Brain microvascular endothelial cell (primary cell): Measurements from ENCODE around the gene MSANTD1.

Source experiments
- DNase-seq: peaks from one replicate; pipeline ENCODE4 v3.0.0-alpha.2; 2020
- H3K27ac ChIP-seq: fragments of 250-450 bp; sonication (Bioruptor Pico); 2 replicates; pipeline ENCODE4 v1.5.1; 2020; ENCODE audit warnings: mild to moderate bottlenecking, moderate library complexity
- H3K27me3 ChIP-seq: fragments of 250-450 bp; sonication (Bioruptor Pico); replicated peaks from 2 replicates; pipeline ENCODE4 v1.5.1; 2020; ENCODE audit warnings: mild to moderate bottlenecking
- H3K36me3 ChIP-seq: fragments of 250-450 bp; sonication (Bioruptor Pico); replicated peaks from 2 replicates; pipeline ENCODE4 v1.5.1; 2020; ENCODE audit warnings: mild to moderate bottlenecking
- H3K4me3 ChIP-seq: 2 replicates; pipeline ENCODE4 v1.5.1; 2011; ENCODE audit warnings: low read depth, mild to moderate bottlenecking, control low read depth, low read length, moderate library complexity
- in situ Hi-C: cut with HindIII; loops from 2 replicates; pipeline ENCODE4 v1.10.0; 2017; ENCODE audit warnings: low sequenced_read_pairs, low pct_ligation_motif_present
- TF ChIP-seq, protein P1 (sequence below): IDR thresholded peaks from 2 replicates; pipeline ENCODE4 v1.5.1; 2011; ENCODE audit warnings: low read depth, mild to moderate bottlenecking, moderate library complexity, low read length, control low read depth, inconsistent platforms; ENCODE audit errors: missing control alignments

The MSANTD1 gene

GRCh38 chr4:3263876-3264193, 14.9 kb downstream of the MSANTD1 start:
- H3K27ac ChIP-seq: no peak overlapping the region
- DNase-seq: no peak

GRCh38 chr4:3266076-3266475, 17.1 kb downstream of the MSANTD1 start:
- TF ChIP-seq, protein P1, sequence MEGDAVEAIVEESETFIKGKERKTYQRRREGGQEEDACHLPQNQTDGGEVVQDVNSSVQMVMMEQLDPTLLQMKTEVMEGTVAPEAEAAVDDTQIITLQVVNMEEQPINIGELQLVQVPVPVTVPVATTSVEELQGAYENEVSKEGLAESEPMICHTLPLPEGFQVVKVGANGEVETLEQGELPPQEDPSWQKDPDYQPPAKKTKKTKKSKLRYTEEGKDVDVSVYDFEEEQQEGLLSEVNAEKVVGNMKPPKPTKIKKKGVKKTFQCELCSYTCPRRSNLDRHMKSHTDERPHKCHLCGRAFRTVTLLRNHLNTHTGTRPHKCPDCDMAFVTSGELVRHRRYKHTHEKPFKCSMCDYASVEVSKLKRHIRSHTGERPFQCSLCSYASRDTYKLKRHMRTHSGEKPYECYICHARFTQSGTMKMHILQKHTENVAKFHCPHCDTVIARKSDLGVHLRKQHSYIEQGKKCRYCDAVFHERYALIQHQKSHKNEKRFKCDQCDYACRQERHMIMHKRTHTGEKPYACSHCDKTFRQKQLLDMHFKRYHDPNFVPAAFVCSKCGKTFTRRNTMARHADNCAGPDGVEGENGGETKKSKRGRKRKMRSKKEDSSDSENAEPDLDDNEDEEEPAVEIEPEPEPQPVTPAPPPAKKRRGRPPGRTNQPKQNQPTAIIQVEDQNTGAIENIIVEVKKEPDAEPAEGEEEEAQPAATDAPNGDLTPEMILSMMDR: no peak
- DNase-seq: no peak
- in situ Hi-C loops: no loop called here
- no peak overlapping the region for H3K4me3 ChIP-seq
- no peak overlapping the region for H3K27ac ChIP-seq
- H3K36me3 ChIP-seq: no peaks in the 10 kb centered on the region
- H3K27me3 ChIP-seq: no peaks in the 10 kb centered on the region

More at GRCh38 chr4:3263876-3264193, 14.9 kb downstream of the MSANTD1 start:
- no peak overlapping the region for H3K4me3 ChIP-seq
- no peaks in the 10 kb centered on the region for H3K27me3 ChIP-seq
- TF ChIP-seq, protein P1: no peak
- in situ Hi-C loops: no loop called here
- no peaks in the 10 kb centered on the region for H3K36me3 ChIP-seq

DNA sequence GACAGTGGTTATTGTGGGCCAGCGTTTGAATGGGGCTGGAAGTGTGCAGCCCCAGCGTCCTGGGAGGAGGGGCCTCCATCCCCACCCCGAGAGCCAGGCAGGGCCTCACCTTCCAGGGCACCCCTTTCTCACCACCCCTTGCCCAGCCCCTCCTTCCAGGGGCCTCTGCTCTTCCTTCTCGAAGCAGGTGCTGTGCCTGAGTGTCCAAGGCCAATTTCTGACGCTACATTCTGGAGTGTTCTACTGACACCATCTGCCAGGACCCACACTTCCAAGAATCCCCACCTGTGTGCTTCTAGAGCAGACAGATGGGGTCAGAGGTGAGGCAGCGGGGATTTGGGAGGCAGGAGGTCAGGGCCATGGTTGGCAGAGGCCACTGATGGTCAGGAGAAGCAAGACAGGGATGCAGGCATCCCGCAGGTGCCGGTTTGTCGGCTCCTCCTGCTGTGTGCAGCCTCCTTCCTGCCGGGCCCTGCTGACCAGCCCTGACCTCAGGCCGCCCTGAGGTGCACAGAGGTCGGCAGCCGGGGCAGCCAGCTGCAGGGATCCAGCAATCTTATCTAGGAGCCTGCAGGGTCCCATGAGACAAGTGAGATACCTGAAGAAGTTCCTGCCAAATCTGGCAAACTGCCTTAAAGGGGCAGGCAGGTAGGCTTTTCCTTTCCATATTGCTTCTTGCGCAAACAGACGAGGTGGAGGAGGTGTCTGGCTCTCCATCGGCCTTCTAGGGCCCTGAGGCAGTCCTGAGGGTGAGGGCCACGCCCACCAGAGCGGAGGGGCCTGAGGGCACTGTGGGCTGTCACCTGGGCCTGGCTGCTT, 18.8 kb downstream of the MSANTD1 start:
- Histone ChIP-seq H3K4me3 (no peak overlapping the region), H3K27ac (no peak overlapping the region), H3K27me3 (no peaks in the 10 kb centered on the region), H3K36me3 (no peaks in the 10 kb centered on the region)
- no peak for DNase-seq
- in situ Hi-C loops: no loop called here
- TF ChIP-seq, protein P1: no peak

- in situ Hi-C loops: no loop called here
- Histone ChIP-seq H3K27me3 (no peaks in the 10 kb centered on the region), H3K27ac (no peak overlapping the region), H3K36me3 (no peaks in the 10 kb centered on the region), H3K4me3 (no peak overlapping the region)
- TF ChIP-seq, protein P1: no peak
- no peak for DNase-seq
Observed at GRCh38 chr4:3268395-3269104, 19.6 kb downstream of the MSANTD1 start.

- H3K27ac ChIP-seq: no peak overlapping the region
- no peak for DNase-seq
- no peak overlapping the region for H3K4me3 ChIP-seq
- in situ Hi-C loops: no loop called here
- TF ChIP-seq, protein P1: no peak
- no peaks in the 10 kb centered on the region for H3K27me3 ChIP-seq
- no peaks in the 10 kb centered on the region for H3K36me3 ChIP-seq
Observed at GRCh38 chr4:3269105-3269927, 20.4 kb downstream of the MSANTD1 start.
